PC-9 (cell line): ENCODE data around the gene DNAJB7. TPM values are rescaled to one million over a fixed set of nuclear protein-coding genes. Genes with fewer than 3 reads are reported as not detected.
A peak's percentile ranks its signal among the peaks of the same experiment; 100 is the strongest.

Experiments
- Bru-seq: library from RNA; stranded (reverse); fragments of 400-500 nt; gene quantifications from one replicate; lab custom pipeline; 2021; lab: Mats Ljungman, UMichigan
- BruChase-seq, 2 experiments: library from RNA; stranded (reverse); fragments of 400-500 nt; gene quantifications; one replicate each; lab custom pipeline; 2021; lab: Mats Ljungman, UMichigan
- BruUV-seq: library from RNA; stranded (reverse); fragments of 400-500 nt; replicated peaks from 2 replicates; lab custom pipeline; 2021; lab: Mats Ljungman, UMichigan
- CTCF ChIA-PET: fragments of 300-600 bp; sonication (Branson Sonifier 250); formaldehyde crosslinking; loops from one replicate; lab custom pipeline; 2022; ENCODE audit warnings: antibody characterized with exemption; lab: Charles Lee
- POLR2A ChIA-PET: fragments of 300-600 bp; sonication (Branson Sonifier 250); formaldehyde crosslinking; loops from one replicate; lab custom pipeline; 2022; ENCODE audit warnings: antibody characterized with exemption; ENCODE audit not compliant: unreplicated experiment; lab: Charles Lee
- DNase-seq, 2 experiments: peaks; one replicate each; pipeline versions ENCODE4 v3.0.0 to v3.0.0-alpha.2; 2015 to 2022; ENCODE audit warnings: mixed read lengths in 1 of 2
- H2AFZ ChIP-seq: fragments of 200-600 bp; sonication (generic); 2 replicates; pipeline ENCODE4 v1.8.1; 2017; ENCODE audit warnings: antibody characterized with exemption
- H3F3A ChIP-seq: fragments of 200-600 bp; sonication (generic); 2 replicates; pipeline ENCODE4 v1.8.1; 2017; ENCODE audit warnings: antibody characterized with exemption, mild to moderate bottlenecking, low read depth; ENCODE audit not compliant: insufficient read depth
- H3K27ac ChIP-seq: fragments of 200-600 bp; sonication (generic); 2 replicates; pipeline ENCODE4 v1.6.1; 2016; ENCODE audit warnings: mixed run types
- H3K27me3 ChIP-seq: fragments of 200-600 bp; sonication (generic); 2 replicates; pipeline ENCODE4 v1.6.1; 2016; ENCODE audit warnings: low read depth, mixed run types; ENCODE audit not compliant: insufficient read depth
- H3K36me3 ChIP-seq: fragments of 200-600 bp; sonication (generic); 2 replicates; pipeline ENCODE4 v1.6.1; 2016; ENCODE audit warnings: low read depth, mixed run types
- H3K4me1 ChIP-seq: fragments of 200-600 bp; sonication (generic); replicated peaks from 2 replicates; pipeline ENCODE4 v1.6.1; 2016; ENCODE audit warnings: mixed run types; ENCODE audit not compliant: insufficient read depth
- H3K4me2 ChIP-seq: fragments of 200-600 bp; sonication (generic); 2 replicates; pipeline ENCODE4 v1.6.1; 2017; ENCODE audit warnings: mixed run types
- H3K4me3 ChIP-seq: fragments of 200-600 bp; sonication (generic); 2 replicates; pipeline ENCODE4 v1.6.1; 2016; ENCODE audit warnings: mixed run types
- H3K79me2 ChIP-seq: fragments of 200-600 bp; sonication (generic); 2 replicates; pipeline ENCODE4 v1.6.1; 2017; ENCODE audit warnings: low read depth, mixed run types
- H3K9me2 ChIP-seq: fragments of 200-600 bp; sonication (generic); 2 replicates; pipeline ENCODE4 v1.8.1; 2017; ENCODE audit warnings: mild to moderate bottlenecking; ENCODE audit not compliant: insufficient read depth
- H3K9me3 ChIP-seq: fragments of 200-600 bp; sonication (generic); 2 replicates; pipeline ENCODE4 v1.8.1; 2016; ENCODE audit warnings: low read depth; ENCODE audit not compliant: insufficient read depth
- H4K20me1 ChIP-seq: fragments of 200-600 bp; sonication (generic); 2 replicates; pipeline ENCODE4 v1.8.1; 2017; ENCODE audit not compliant: insufficient read depth
- CTCF ChIP-seq: fragments of 200-600 bp; sonication (generic); conservative IDR thresholded peaks from 2 replicates; pipeline ENCODE4 v1.6.1; 2017; ENCODE audit warnings: mixed run types, antibody characterized with exemption, mild to moderate bottlenecking, moderate library complexity
- EZH2 ChIP-seq: fragments of 200-600 bp; sonication (generic); IDR thresholded peaks from 2 replicates; pipeline ENCODE4 v1.8.0; 2017; ENCODE audit warnings: antibody characterized with exemption, low read depth
- intact Hi-C: fragments of 100-400 bp; cut with micrococcal nuclease; formaldehyde crosslinking; loops from one replicate; pipeline ENCODE4 v1.10.0; 2022; ENCODE audit not compliant: unreplicated experiment
- long read RNA-seq: library from polyadenylated mRNA; stranded (forward); transcript quantifications from one replicate; pipeline ENCODE4 v2.0.0, GENCODE V29; 2022
- total RNA-seq: library from RNA; stranded (reverse); gene quantifications from 2 replicates; pipeline ENCODE4 v1.2.3, GENCODE V29; 2021

The DNAJB7 gene
- total RNA-seq (not detected in 2 replicates), Bru-seq, nascent RNA (percentile 18 among the genes with signal in this experiment), BruChase-seq, experiment 1, labeled RNA remaining after a 2-hour chase (percentile 14 among the genes with signal in this experiment), BruChase-seq, experiment 2, labeled RNA remaining after a 6-hour chase (not detected)
- long read RNA-seq, partial matches to known transcripts: 0 of 4 reads
- long read RNA-seq, other reads (novel, unspliced or antisense): 1 of 4 reads

GRCh38 chr22:40862013-40862412, at the start of gene DNAJB7:
Gene DNAJB7, minus strand, starts transcription at chr22:40862113. Its CDS starts 119 bp downstream, at chr22:40861994.
- TF ChIP-seq CTCF (no peak), EZH2 (no peak)
- BruUV-seq: no TSS peak
- intact Hi-C loops: no loop called here
- peaks cover 20% of the 10 kb centered on the region; the same call in 1 of the 2 replicates for H3F3A ChIP-seq
- no peaks in the 10 kb centered on the region for H3K9me3 ChIP-seq
- DNase-seq: no peak
- no peak within 1 kb of the TSS for H3K4me3 ChIP-seq
- peaks cover 72% of the 10 kb centered on the region for H3K79me2 ChIP-seq
- POLR2A ChIA-PET: no interaction called here
- H3K4me1 ChIP-seq: peaks cover 15% of the 10 kb centered on the region
- no peaks in the 10 kb centered on the region for H3K27me3 ChIP-seq
- H3K36me3 ChIP-seq: peaks cover 6% of the 10 kb centered on the region; the same call in 1 of the 2 replicates
- H3K27ac ChIP-seq: no peak within 1 kb of the TSS
- no peak within 1 kb of the TSS for H2AFZ ChIP-seq
- H3K9me2 ChIP-seq: no peaks in the 10 kb centered on the region
- no peak within 1 kb of the TSS for H3K4me2 ChIP-seq
- CTCF ChIA-PET: no interaction called here
- H4K20me1 ChIP-seq: peaks cover 16% of the 10 kb centered on the region; the same call in 1 of the 2 replicates

GRCh38 chr22:40908895-40909294, 47.0 kb upstream of the DNAJB7 start:
- Histone ChIP-seq H3K4me1 (no peaks in the 10 kb centered on the region), H3K36me3 (peaks cover 20% of the 10 kb centered on the region), H2AFZ (no peak overlapping the region), H3K4me2 (no peak overlapping the region), H3K9me3 (no peaks in the 10 kb centered on the region), H3K27me3 (no peaks in the 10 kb centered on the region), H3K9me2 (no peaks in the 10 kb centered on the region), H3K4me3 (no peak overlapping the region), H3K27ac (no peak overlapping the region), H4K20me1 (no peaks in the 10 kb centered on the region; the same call in 1 of the 2 replicates), H3K79me2 (no peaks in the 10 kb centered on the region), H3F3A (peaks cover 10% of the 10 kb centered on the region)
- intact Hi-C loops: no loop called here
- POLR2A ChIA-PET: interaction anchor here (0.7 kb wide), 1 partner anchor 782 kb away, joined by 5 read pairs; no protein-coding TSS in a partner anchor
- DNase-seq: no peak
- BruUV-seq: no TSS peak
- TF ChIP-seq EZH2: no peak
- no peak for TF ChIP-seq CTCF
- CTCF ChIA-PET: no interaction called here

GRCh38 chr22:40904101-40904500, 42.2 kb upstream of the DNAJB7 start:
- Histone ChIP-seq H3F3A (peaks cover 4% of the 10 kb centered on the region), H3K9me3 (no peaks in the 10 kb centered on the region), H3K27ac (0 out of 2 replicates have a peak overlapping the region, but pooled peaks have one; percentile 18), H3K27me3 (no peaks in the 10 kb centered on the region), H3K4me3 (no peak overlapping the region), H3K4me2 (no peak overlapping the region), H2AFZ (no peak overlapping the region), H3K79me2 (no peaks in the 10 kb centered on the region), H3K4me1 (no peaks in the 10 kb centered on the region), H3K36me3 (peaks cover 6% of the 10 kb centered on the region; the same call in 1 of the 2 replicates), H4K20me1 (no peaks in the 10 kb centered on the region; the same call in 1 of the 2 replicates), H3K9me2 (no peaks in the 10 kb centered on the region)
- intact Hi-C loops: no loop called here
- ChIA-PET POLR2A (no interaction called here), CTCF (no interaction called here)
- peak in 1 of 2 experiments; percentile 51 for DNase-seq
- TF ChIP-seq CTCF: no peak
- TF ChIP-seq EZH2: no peak
- BruUV-seq: no TSS peak
